Stomach (tissue), 9 donors: ENCODE results near the gene ADAMTS12. TPM values are rescaled to one million over a fixed set of nuclear protein-coding genes. Genes with fewer than 3 reads are reported as not detected.

Source experiments
- DNase-seq, 2 donors: peaks; one replicate each; pipeline versions ENCODE4 v3.0.0 to v3.0.0-alpha.2; 2013 to 2019
- H3K27ac ChIP-seq, 5 donors: fragments of 200-600 bp in 4 of 5; sonication (generic) in 4 of 5; one replicate each; pipeline ENCODE4 v1.5.1; 2013 to 2019; ENCODE audit warnings: mild to moderate bottlenecking in 1 of 5, moderate library complexity in 1 of 5
- H3K27me3 ChIP-seq, 3 donors: fragments of 200-600 bp; sonication (generic); one replicate each; pipeline ENCODE4 v1.5.1; 2017 to 2019; ENCODE audit warnings: mixed run types in 1 of 3
- H3K36me3 ChIP-seq, 4 donors: fragments of 200-600 bp; sonication (generic); 1 replicate in 3 of 4; 2 replicates in 1 of 4; pipeline ENCODE4 v1.5.1; 2016 to 2019
- H3K4me1 ChIP-seq, 4 donors: fragments of 200-600 bp; sonication (generic); one replicate each; pipeline ENCODE4 v1.5.1; 2016 to 2019
- H3K4me3 ChIP-seq, 4 donors: fragments of 200-600 bp; sonication (generic) in 3 of 4; one replicate each; pipeline ENCODE4 v1.5.1; 2016 to 2019; ENCODE audit warnings: mild to moderate bottlenecking in 1 of 4
- H3K9me3 ChIP-seq, 4 donors: fragments of 200-600 bp; sonication (generic); one replicate each; pipeline ENCODE4 v1.5.1; 2016 to 2019
- CTCF ChIP-seq, 7 experiments: fragments of 450-650 bp in 4 of 7; fragments of 200-600 bp in 3 of 7; sonication (generic) in 3 of 7; IDR thresholded peaks; one replicate each; pipeline ENCODE4 v1.5.1; 2016 to 2019; ENCODE audit warnings: antibody characterized with exemption in 7 of 7, control low read depth in 2 of 7, mild to moderate bottlenecking in 1 of 7
- EP300 ChIP-seq: sonication (generic); formaldehyde crosslinking; IDR thresholded peaks from one replicate; pipeline ENCODE4 v1.6.1; 2017; ENCODE audit warnings: antibody characterized with exemption
- POLR2A ChIP-seq, 4 donors: fragments of 450-650 bp; IDR thresholded peaks; one replicate each; pipeline ENCODE4 v1.6.1; 2016; ENCODE audit warnings: antibody characterized with exemption in 4 of 4, control low read depth in 2 of 4, mild to moderate bottlenecking in 1 of 4, moderate library complexity in 1 of 4
- POLR2AphosphoS5 ChIP-seq, 3 donors: sonication (generic); formaldehyde crosslinking; IDR thresholded peaks; one replicate each; pipeline ENCODE4 v1.6.1; 2016; ENCODE audit warnings: antibody characterized with exemption in 3 of 3
- WGBS, 5 donors: extraction: QIAGEN DNeasy Blood & Tissue Kit in 3 of 5; methylation state at CpG; one replicate each; pipeline versions ENCODE4 v1.1.5 to v1.1.7; 2013 to 2018; 5-methylcytosine and 5-hydroxymethylcytosine counted together
- intact Hi-C: fragments of 100-400 bp; cut with DNase I; formaldehyde crosslinking; loops from one replicate; pipeline ENCODE4 v1.15.1; 2023; ENCODE audit warnings: low total_unique reads
- polyA plus RNA-seq, 3 donors: library from polyadenylated mRNA; stranded (reverse); fragments of 200-250 nt; gene quantifications; one replicate each; pipeline ENCODE4 v1.2.3, GENCODE V29; 2013
- total RNA-seq, 5 donors: library from RNA; depleted of rRNA; stranded (reverse); fragments of >200 nt; gene quantifications; one replicate each; pipeline versions ENCODE4 v1.1.0 to v1.2.3, GENCODE V29; 2014 to 2016
- donor health status: healthy with polysubstance abuse.
- donor health status: Bipolar disorder and iron deficiency.
- donor health status: healthy.

Gene ADAMTS12
- total and polyA plus RNA-seq, 8 donors, result 0.14 to 17.1 (median 0.62) TPM; not detected in 1

GRCh38 chr5:33692980-33693379 is 198.8 kb downstream of the ADAMTS12 start:
- no peaks in the 10 kb centered on the region for H3K36me3 ChIP-seq
- TF ChIP-seq POLR2A (IDR thresholded peaks at IDR 0.05) (no peak), CTCF (IDR thresholded peaks at IDR 0.05) (no peak), POLR2AphosphoS5 (IDR thresholded peaks at IDR 0.05) (no peak), EP300 (no peak)
- intact Hi-C loops, result no loop called here
- no peak overlapping the region for H3K27ac ChIP-seq
- no peak for DNase-seq
- 88 to 91% (median 90%) methylated on average over 2 of the region's 2 CpGs for WGBS, 5 donors
- no peaks in the 10 kb centered on the region for H3K4me1 ChIP-seq
- no peak overlapping the region for H3K4me3 ChIP-seq
- peaks cover 0 to 13% (median 7%) of the 10 kb centered on the region in 4 donors for H3K9me3 ChIP-seq
- H3K27me3 ChIP-seq, result no peaks in the 10 kb centered on the region

GRCh38 chr5:33691856-33692255 is 199.9 kb downstream of the ADAMTS12 start:
- H3K27ac ChIP-seq, result no peak overlapping the region
- peaks cover 0 to 13% (median 7%) of the 10 kb centered on the region in 4 donors for H3K9me3 ChIP-seq
- no peaks in the 10 kb centered on the region for H3K4me1 ChIP-seq
- TF ChIP-seq CTCF (IDR thresholded peaks at IDR 0.05), result no peak
- no peak for TF ChIP-seq POLR2AphosphoS5 (IDR thresholded peaks at IDR 0.05)
- no peak for TF ChIP-seq EP300
- TF ChIP-seq POLR2A (IDR thresholded peaks at IDR 0.05), result no peak
- H3K4me3 ChIP-seq, result no peak overlapping the region
- no peaks in the 10 kb centered on the region for H3K36me3 ChIP-seq
- no peaks in the 10 kb centered on the region for H3K27me3 ChIP-seq
- DNase-seq, result no peak
- intact Hi-C loops, result no loop called here

GRCh38 chr5:33690374-33691135 is 201.2 kb downstream of the ADAMTS12 start:
- no peaks in the 10 kb centered on the region for H3K4me1 ChIP-seq
- 69 to 87% (median 84%) methylated on average over 9 of the region's 9 CpGs for WGBS, 5 donors
- intact Hi-C loops, result no loop called here
- DNase-seq, result no peak
- no peak overlapping the region for H3K27ac ChIP-seq
- no peak overlapping the region for H3K4me3 ChIP-seq
- TF ChIP-seq CTCF (IDR thresholded peaks at IDR 0.05), result no peak
- no peaks in the 10 kb centered on the region for H3K36me3 ChIP-seq
- H3K27me3 ChIP-seq, result no peaks in the 10 kb centered on the region
- peaks cover 0 to 13% (median 7%) of the 10 kb centered on the region in 4 donors for H3K9me3 ChIP-seq

- H3K9me3 ChIP-seq, result peaks cover 0 to 6% (median 4%) of the 10 kb centered on the region in 4 donors
- no peaks in the 10 kb centered on the region for H3K4me1 ChIP-seq
- H3K36me3 ChIP-seq, result no peaks in the 10 kb centered on the region
- no peak overlapping the region for H3K4me3 ChIP-seq
- intact Hi-C loops, result no loop called here
- no peak for DNase-seq
- TF ChIP-seq POLR2AphosphoS5 (IDR thresholded peaks at IDR 0.05) (no peak), CTCF (IDR thresholded peaks at IDR 0.05) (no peak), POLR2A (IDR thresholded peaks at IDR 0.05) (no peak), EP300 (no peak)
- H3K27me3 ChIP-seq, result no peaks in the 10 kb centered on the region
- H3K27ac ChIP-seq, result no peak overlapping the region
- 62 to 78% (median 77%) methylated on average over 4 of the region's 4 CpGs for WGBS, 5 donors
Observed at GRCh38 chr5:33688526-33688925, 203.3 kb downstream of the ADAMTS12 start.
